H9 (cell line): ENCODE data around the gene TEX26. TPM values are rescaled to one million over a fixed set of nuclear protein-coding genes. Genes with fewer than 3 reads are reported as not detected.

Source experiments
- DNase-seq: peaks from one replicate; pipeline ENCODE4 v3.0.0-alpha.2; 2017
- H2AFZ ChIP-seq: one replicate; pipeline ENCODE4 v1.6.1; 2013; ENCODE audit warnings: mild to moderate bottlenecking, low read length, control low read depth, moderate library complexity
- H2AK5ac ChIP-seq: 2 replicates; pipeline ENCODE4 v1.6.1; 2013; ENCODE audit warnings: low read length, control low read depth, mixed read lengths; ENCODE audit not compliant: insufficient read length
- H2BK120ac ChIP-seq: one replicate; pipeline ENCODE4 v1.6.1; 2013; ENCODE audit warnings: low read depth, mild to moderate bottlenecking, low read length, control low read depth, inconsistent platforms; ENCODE audit not compliant: poor library complexity, severe bottlenecking
- H2BK12ac ChIP-seq: 2 replicates; pipeline ENCODE4 v1.6.1; 2013; ENCODE audit warnings: low read length, control low read depth, mixed read lengths, low read depth; ENCODE audit not compliant: insufficient read length
- H2BK15ac ChIP-seq: 2 replicates; pipeline ENCODE4 v1.6.1; 2013; ENCODE audit warnings: low read depth, low read length, control low read depth
- H2BK20ac ChIP-seq: one replicate; pipeline ENCODE4 v1.6.1; 2013; ENCODE audit warnings: low read depth, mild to moderate bottlenecking, low read length, control low read depth, inconsistent platforms; ENCODE audit not compliant: poor library complexity, severe bottlenecking
- H2BK5ac ChIP-seq: 2 replicates; pipeline ENCODE4 v1.6.1; 2013; ENCODE audit warnings: low read length, control low read depth, mixed read lengths; ENCODE audit not compliant: insufficient read length
- H3K14ac ChIP-seq: 2 replicates; pipeline ENCODE4 v1.6.1; 2013; ENCODE audit warnings: low read length, control low read depth; ENCODE audit not compliant: insufficient read depth
- H3K18ac ChIP-seq: 2 replicates; pipeline ENCODE4 v1.6.1; 2013; ENCODE audit warnings: low read depth, mild to moderate bottlenecking, mixed read lengths, low read length, control low read depth; ENCODE audit not compliant: insufficient read length
- H3K23ac ChIP-seq: 2 replicates; pipeline ENCODE4 v1.6.1; 2013; ENCODE audit warnings: low read length, control low read depth, mixed read lengths, low read depth; ENCODE audit not compliant: insufficient read length
- H3K23me2 ChIP-seq: 2 replicates; pipeline ENCODE4 v1.6.1; 2013; ENCODE audit warnings: low read depth, mild to moderate bottlenecking, mixed read lengths, low read length, control low read depth; ENCODE audit not compliant: insufficient read length, poor library complexity, severe bottlenecking
- H3K27ac ChIP-seq: 2 replicates; pipeline ENCODE4 v1.5.1; 2013; ENCODE audit warnings: low read length, control low read depth, mixed read lengths, low read depth; ENCODE audit not compliant: insufficient read length
- H3K27me3 ChIP-seq: 2 replicates; pipeline ENCODE4 v1.6.1; 2013; ENCODE audit warnings: low read length, control low read depth, inconsistent platforms; ENCODE audit not compliant: insufficient read depth
- H3K4ac ChIP-seq: 2 replicates; pipeline ENCODE4 v1.6.1; 2013; ENCODE audit warnings: low read depth, mild to moderate bottlenecking, control low read depth, inconsistent platforms, low read length, moderate library complexity
- H3K4me1 ChIP-seq: 2 replicates; pipeline ENCODE4 v1.6.1; 2013; ENCODE audit warnings: low read length, control low read depth, inconsistent platforms; ENCODE audit not compliant: insufficient read depth
- H3K4me2 ChIP-seq: 2 replicates; pipeline ENCODE4 v1.6.1; 2013; ENCODE audit warnings: low read length, control low read depth, mixed read lengths; ENCODE audit not compliant: insufficient read length, insufficient read depth
- H3K56ac ChIP-seq: 2 replicates; pipeline ENCODE4 v1.6.1; 2013; ENCODE audit warnings: low read depth, mild to moderate bottlenecking, mixed read lengths, low read length, control low read depth; ENCODE audit not compliant: insufficient read length
- H3K79me1 ChIP-seq: 2 replicates; pipeline ENCODE4 v1.6.1; 2013; ENCODE audit warnings: low read depth, mild to moderate bottlenecking, moderate library complexity, low read length, control low read depth, inconsistent platforms; ENCODE audit not compliant: insufficient read depth, poor library complexity, severe bottlenecking
- H3K79me2 ChIP-seq: 2 replicates; pipeline ENCODE4 v1.6.1; 2013; ENCODE audit warnings: low read length, control low read depth, inconsistent platforms; ENCODE audit not compliant: insufficient read depth
- H3K9ac ChIP-seq: 2 replicates; pipeline ENCODE4 v1.6.1; 2013; ENCODE audit warnings: low read length, control low read depth, mixed read lengths; ENCODE audit not compliant: insufficient read length; ENCODE audit errors: extremely low read depth
- H3K9me3 ChIP-seq: one replicate; pipeline ENCODE4 v1.6.1; 2013; ENCODE audit warnings: low read depth, low read length, inconsistent platforms; ENCODE audit not compliant: control insufficient read depth
- H3T11ph ChIP-seq: one replicate; pipeline ENCODE4 v1.6.1; 2013; ENCODE audit warnings: mild to moderate bottlenecking, low read length, control low read depth, inconsistent platforms
- H4K20me1 ChIP-seq: one replicate; pipeline ENCODE4 v1.6.1; 2013; ENCODE audit not compliant: control insufficient read depth, insufficient read length, insufficient read depth
- H4K5ac ChIP-seq: 2 replicates; pipeline ENCODE4 v1.6.1; 2013; ENCODE audit warnings: low read depth, mild to moderate bottlenecking, mixed read lengths, low read length, control low read depth; ENCODE audit not compliant: insufficient read length
- H4K8ac ChIP-seq: replicated peaks from 2 replicates; pipeline ENCODE4 v1.6.1; 2013; ENCODE audit warnings: low read length, control low read depth, mixed read lengths, low read depth; ENCODE audit not compliant: insufficient read length
- H4K91ac ChIP-seq: 2 replicates; pipeline ENCODE4 v1.6.1; 2013; ENCODE audit warnings: low read depth, mild to moderate bottlenecking, moderate library complexity, mixed read lengths, low read length, control low read depth; ENCODE audit not compliant: insufficient read length
- H3K27ac Mint-ChIP-seq, 3 experiments: 2 replicates in 2 of 3; 3 replicates in 1 of 3; pipeline ENCODE4 v1.8.0; 2020 to 2021; ENCODE audit warnings: mixed read lengths in 3 of 3, mild to moderate bottlenecking in 1 of 3, moderate library complexity in 1 of 3
- H3K27me3 Mint-ChIP-seq: 2 replicates; pipeline ENCODE4 v1.8.0; 2021; ENCODE audit warnings: low read depth, mild to moderate bottlenecking, moderate library complexity, mixed read lengths
- H3K36me3 Mint-ChIP-seq, 3 experiments: 2 replicates in 2 of 3; 3 replicates in 1 of 3; pipeline ENCODE4 v1.8.0; 2020 to 2021; ENCODE audit warnings: low read depth in 3 of 3, mixed read lengths in 3 of 3; ENCODE audit not compliant: insufficient read depth in 1 of 3
- H3K4me1 Mint-ChIP-seq, 2 experiments: 2 replicates each; pipeline ENCODE4 v1.8.0; 2020; ENCODE audit warnings: mixed read lengths in 2 of 2
- H3K4me3 Mint-ChIP-seq, 2 experiments: 2 replicates in 1 of 2; 3 replicates in 1 of 2; pipeline ENCODE4 v1.8.0; 2020 to 2021; ENCODE audit warnings: mild to moderate bottlenecking in 2 of 2, mixed read lengths in 2 of 2, moderate library complexity in 1 of 2
- H3K9me3 Mint-ChIP-seq, 2 experiments: 2 replicates in 1 of 2; 3 replicates in 1 of 2; pipeline ENCODE4 v1.8.0; 2020; ENCODE audit warnings: mild to moderate bottlenecking in 2 of 2, mixed read lengths in 2 of 2, moderate library complexity in 1 of 2
- CTCF ChIP-seq: fragments of 200-600 bp; sonication (generic); conservative IDR thresholded peaks from 3 replicates; pipeline ENCODE4 v1.8.0; 2021; ENCODE audit warnings: antibody characterized with exemption, mild to moderate bottlenecking
- WGBS: extraction: QIAGEN DNeasy Blood & Tissue Kit; methylation state at CpG from one replicate; pipeline ENCODE4 v1.1.7; 2013; ENCODE audit warnings: missing lambda C conversion rate, low lambda C conversion rate, mixed read lengths; ENCODE audit not compliant: insufficient read length; ENCODE audit errors: extremely low coverage; 5-methylcytosine and 5-hydroxymethylcytosine counted together
- total RNA-seq: library from RNA; stranded (reverse); gene quantifications from 2 replicates; pipeline ENCODE4 v1.2.1, GENCODE V29; 2021

Gene TEX26
- total RNA-seq, 1 experiment from 2014 or later, result not detected

GRCh38 chr13:30976025-30976424 is 43.6 kb downstream of the TEX26 start:
- H3K23ac ChIP-seq, result no peak overlapping the region
- Mint-ChIP-seq H3K27me3 (no peaks in the 10 kb centered on the region), H3K4me1 (no peaks in the 10 kb centered on the region), H3K9me3 (no peaks in the 10 kb centered on the region), H3K36me3 (no peaks in the 10 kb centered on the region), H3K4me3 (no peak overlapping the region), H3K27ac (no peak overlapping the region; a peak in 1 of 7 replicates)
- no peaks in the 10 kb centered on the region for H3K23me2 ChIP-seq
- no peaks in the 10 kb centered on the region for H3K9me3 ChIP-seq
- H2AFZ ChIP-seq, result no peak overlapping the region
- H3T11ph ChIP-seq, result no peak overlapping the region
- H2BK20ac ChIP-seq, result no peak overlapping the region
- H4K8ac ChIP-seq, result no peak overlapping the region
- no peak overlapping the region for H2BK5ac ChIP-seq
- DNase-seq, result no peak
- no peaks in the 10 kb centered on the region for H3K27me3 ChIP-seq
- H3K79me1 ChIP-seq, result no peaks in the 10 kb centered on the region
- H3K4me1 ChIP-seq, result no peaks in the 10 kb centered on the region
- no peaks in the 10 kb centered on the region for H4K20me1 ChIP-seq
- H3K79me2 ChIP-seq, result no peaks in the 10 kb centered on the region
- H3K9ac ChIP-seq, result no peak overlapping the region
- H3K4me2 ChIP-seq, result no peak overlapping the region
- no peak overlapping the region for H2BK120ac ChIP-seq
- H4K5ac ChIP-seq, result no peak overlapping the region
- H4K91ac ChIP-seq, result no peak overlapping the region
- H3K14ac ChIP-seq, result no peak overlapping the region
- no peak overlapping the region for H2BK15ac ChIP-seq
- no peak for TF ChIP-seq CTCF
- no peak overlapping the region for H2AK5ac ChIP-seq
- WGBS, result no CpG with 5 or more reads among the region's 4 CpGs
- H2BK12ac ChIP-seq, result no peak overlapping the region
- no peak overlapping the region for H3K27ac ChIP-seq
- no peak overlapping the region for H3K18ac ChIP-seq
- H3K4ac ChIP-seq, result no peak overlapping the region
- H3K56ac ChIP-seq, result no peak overlapping the region
